HG02571 (cell line): ENCODE measurements around the gene TRIM44.

Source experiments
- ATAC-seq: cut with Tn5 transposase; IDR thresholded peaks from one replicate; pipeline ENCODE4 v1.9.1; 2021; ENCODE audit warnings: mild to moderate bottlenecking, moderate library complexity; ENCODE audit not compliant: unreplicated experiment

The TRIM44 gene

DNA sequence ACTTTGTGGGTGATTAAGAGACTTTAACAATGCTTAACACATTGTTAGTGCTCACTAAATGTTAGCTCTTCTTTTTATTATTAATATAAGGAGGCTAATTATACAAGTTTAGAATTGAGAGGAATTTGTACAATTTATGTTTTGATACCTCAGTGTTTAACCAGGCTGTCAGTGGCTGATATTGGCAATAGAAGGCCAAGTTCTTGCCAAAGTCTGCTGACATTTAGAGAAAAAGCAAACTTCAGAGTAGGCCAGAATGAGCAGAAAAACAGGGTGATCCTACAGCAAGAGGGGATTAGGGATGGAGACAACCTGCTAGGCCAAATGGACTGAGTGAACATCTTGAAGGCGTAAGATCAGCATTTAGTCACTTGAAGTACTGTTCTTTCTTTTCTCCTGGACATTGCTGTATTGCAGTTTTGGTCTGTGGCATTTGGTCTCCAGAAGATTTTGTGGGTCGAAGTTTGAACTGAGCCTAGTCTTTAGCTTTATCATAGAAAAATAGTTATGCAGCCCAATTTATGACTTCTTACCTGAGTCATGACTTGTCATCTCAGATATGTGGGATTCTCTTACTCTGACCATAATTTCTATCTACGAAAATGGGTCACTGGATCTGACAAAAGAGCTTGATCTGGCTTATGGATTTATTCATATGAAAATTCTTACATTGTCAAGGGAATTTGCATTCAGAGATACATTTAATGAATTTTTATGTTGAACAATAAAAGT lies 9.0 kb downstream of the TRIM44 start:
- ATAC-seq: no peak

DNA sequence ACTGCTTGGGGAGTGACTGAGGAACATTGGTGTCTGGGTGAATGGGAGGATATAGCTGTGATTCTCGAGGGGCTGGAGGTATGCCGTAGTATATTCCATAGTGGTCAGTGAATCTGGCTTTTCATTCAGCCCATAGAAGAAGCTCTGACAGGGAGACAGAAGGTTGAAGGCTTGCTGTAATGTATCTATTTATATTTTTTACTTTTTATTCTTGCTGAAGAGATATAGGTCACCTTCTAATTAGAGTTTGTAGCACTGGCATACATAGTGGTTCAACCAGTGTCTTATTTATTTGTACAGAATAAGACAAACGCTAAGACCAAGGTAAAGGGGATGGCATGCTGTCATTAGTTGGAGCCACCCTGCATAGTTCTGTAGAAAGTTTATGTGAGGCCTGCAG lies 10.0 kb downstream of the TRIM44 start:
- ATAC-seq: no peak

DNA sequence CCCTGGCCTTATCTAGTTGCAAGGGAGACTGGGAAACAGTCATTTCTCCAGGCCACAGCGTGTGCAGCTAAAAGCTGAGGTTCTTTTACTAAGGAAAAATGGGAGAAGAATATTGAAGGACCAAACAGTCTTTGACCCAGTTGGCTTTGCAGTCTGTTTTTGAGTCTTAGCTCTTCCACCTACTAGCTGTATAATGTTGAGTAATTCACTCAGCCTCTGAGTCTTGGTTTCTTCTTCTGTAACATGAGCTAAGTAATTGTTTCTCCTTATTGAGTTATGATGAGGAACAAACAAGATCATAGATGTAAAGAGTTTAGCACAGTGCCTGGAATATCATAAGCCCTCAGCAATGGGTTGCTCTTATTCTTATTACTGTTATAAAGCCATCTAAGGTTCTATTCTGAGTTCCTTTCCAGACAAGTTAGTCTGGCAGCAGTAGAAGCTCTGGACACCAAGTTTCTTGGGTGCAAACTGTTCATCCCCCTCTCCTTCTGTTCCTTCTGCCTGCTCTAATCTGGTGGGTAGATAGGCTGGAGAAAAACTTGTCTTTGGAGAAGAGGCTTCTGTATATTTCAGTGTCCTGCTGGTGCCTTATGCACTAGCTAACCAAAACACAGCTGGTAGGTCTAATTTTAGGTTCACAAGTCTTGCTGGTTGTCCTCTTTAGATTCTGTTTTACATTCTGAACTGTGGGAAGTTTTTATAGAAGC lies 13.5 kb downstream of the TRIM44 start:
- ATAC-seq: peak; percentile 58

DNA sequence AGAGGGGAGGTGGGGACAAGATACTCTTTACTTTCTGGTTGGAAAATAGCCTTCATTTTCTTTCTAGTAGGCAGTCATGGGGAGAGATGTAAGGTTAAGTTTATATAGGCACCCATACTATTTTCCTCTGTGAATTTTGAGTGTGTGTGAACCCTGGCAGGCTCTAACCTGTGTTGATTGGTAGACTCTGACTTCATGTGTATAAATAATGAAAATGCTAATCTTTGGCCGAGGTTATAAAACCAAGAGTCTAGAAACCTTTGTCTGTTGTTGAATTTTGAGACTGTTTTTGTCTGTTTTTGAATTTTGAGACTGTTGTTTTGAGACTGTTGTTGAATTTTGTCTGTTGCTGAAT lies 14.0 kb downstream of the TRIM44 start:
- no peak for ATAC-seq

DNA sequence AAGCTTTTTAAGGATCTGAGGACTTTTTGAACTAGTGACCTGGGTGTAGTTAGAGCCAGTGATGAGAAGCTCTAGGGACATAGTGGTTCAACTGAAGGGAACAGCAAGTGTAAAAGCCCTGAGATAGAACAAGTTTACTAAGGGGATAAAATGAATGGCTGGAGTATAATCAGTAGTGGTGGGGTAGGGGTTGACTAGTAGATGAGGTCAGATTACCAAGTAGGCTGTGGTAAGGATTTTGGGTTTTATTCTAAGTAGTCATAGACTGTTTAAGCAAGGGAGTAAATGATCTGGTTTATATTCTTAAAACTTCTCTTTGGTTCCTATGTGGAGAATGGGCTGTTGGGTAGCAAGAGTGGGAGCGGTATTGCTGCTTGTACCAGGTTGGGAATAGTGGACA lies 15.3 kb downstream of the TRIM44 start:
- ATAC-seq: no peak

DNA sequence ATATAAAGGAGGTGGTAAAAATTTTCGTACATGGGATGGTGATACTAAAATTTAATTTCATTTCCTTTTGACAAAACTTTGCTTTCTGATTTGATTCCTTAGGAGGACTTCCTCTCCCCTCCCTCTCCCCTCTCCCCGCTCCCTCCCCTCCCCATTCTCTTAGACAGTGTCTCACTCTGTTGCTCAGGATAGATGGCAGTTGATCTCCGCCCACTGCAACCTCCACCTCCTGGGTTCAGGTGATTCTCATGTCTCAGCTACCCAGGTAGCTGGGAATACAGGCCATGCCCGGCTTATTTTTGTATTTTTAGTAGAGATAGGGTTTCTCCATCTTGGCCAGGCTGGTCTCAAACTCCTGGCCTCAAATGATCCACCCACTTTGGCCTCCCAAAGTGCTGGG lies 15.9 kb downstream of the TRIM44 start:
- no peak for ATAC-seq

DNA sequence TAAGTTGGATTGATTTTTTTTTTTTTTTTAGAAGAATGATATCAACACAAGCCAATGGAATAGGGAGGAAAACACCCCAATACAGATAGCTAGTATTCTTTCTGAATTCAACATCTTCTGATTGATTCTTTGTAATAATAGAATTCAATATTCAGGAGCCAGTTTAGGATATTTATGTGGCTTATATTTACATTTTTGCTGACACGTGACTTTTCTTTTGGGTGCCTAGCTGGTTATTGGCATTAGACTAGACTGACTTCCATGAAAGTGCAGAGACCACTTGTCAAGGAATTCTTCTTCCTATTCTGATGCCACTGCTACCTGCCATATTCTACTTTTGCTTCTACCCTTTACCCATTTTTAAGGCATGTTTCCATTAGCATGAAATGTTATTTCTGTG lies 16.4 kb downstream of the TRIM44 start:
- ATAC-seq: no peak

DNA sequence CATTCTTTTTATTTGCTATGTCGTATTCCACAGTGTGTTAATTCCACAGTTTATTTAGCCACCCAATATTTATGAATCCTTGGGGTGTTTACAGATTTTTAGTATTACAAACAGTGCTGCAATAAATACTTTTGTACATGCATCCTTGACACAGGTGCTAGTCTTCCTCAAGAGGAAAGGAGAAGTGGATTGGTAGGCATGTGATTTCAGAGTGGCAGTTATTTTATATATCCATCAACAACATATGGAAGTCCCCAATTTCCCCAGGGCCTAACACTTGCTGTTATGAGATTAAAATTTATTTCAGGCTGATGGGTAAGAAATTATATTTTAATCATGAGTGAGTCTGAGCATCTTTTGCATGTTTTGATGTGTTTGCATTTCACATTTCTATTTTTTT lies 17.9 kb downstream of the TRIM44 start:
- no peak for ATAC-seq

DNA sequence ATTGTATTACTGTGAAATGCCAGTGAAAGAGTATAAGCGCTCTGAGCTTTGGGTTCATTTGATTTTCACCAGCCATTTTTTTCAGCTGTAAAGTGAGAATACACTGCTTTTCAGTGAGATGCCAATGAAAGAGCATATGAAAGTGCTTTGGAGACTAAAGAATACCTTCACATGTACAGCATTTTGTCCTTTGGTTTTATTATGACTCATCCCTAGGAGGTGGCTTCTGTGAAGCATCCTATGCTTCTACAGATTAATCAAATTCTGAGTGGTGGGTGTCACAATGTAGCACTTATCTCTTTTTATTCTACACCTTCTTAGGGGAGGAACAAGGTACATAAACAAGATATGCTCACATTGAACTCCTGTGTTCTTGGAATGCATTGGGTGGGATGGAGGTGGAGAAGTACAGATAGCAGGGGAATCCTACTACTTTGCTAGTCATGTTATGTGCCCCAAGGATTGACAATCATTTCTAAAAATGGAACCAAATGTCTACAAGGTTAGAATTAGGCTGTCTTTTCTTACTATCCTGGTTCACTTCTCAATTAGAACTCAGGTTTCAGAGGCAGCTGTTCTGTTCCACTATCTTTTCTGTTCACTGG lies 18.7 kb downstream of the TRIM44 start:
- no peak for ATAC-seq

DNA sequence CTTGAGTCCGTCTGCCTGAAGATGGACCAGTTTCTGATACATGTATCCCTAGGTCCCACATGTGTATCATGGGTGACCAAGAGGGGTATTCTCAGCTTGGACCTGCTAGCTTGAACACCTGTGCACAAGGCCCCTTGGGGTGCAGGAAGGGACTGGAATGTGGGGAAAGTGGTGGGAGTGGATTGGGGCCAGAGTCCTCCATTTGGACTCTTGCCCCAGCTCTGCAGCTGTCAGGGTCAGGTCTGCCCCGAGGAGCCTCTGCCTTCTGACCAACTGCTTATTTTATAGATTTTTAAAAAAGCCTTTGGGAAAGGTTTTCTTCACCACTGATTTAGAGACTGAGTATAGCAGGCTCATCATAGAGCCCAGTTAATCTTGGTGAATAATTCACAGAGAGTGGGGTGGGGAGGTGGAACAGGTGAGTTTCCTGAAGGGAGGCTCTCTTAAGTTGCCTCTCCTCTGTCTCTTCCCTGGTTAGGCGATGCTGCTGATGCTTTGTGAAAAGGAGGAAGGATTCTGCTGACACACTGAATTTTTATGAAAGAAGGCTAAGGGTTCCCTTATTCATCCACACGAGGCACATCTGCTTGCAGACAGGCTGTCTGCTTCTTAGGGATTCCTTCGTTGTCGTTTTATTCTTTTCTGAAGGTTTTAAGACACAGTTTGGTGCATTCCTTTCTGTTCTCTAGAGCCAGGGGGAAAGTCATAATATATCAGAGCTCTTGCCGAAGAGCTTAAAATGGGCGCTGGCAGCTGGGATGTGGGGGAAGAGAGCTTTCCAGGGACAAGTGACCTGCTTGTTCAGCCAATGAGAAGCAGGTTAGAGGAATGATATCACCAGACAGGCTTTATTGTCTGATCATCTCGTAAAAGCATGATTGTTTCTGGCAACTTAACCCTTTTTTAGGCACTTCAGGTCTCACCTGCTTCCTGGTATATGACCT lies 19.9 kb downstream of the TRIM44 start:
- ATAC-seq: no peak

DNA sequence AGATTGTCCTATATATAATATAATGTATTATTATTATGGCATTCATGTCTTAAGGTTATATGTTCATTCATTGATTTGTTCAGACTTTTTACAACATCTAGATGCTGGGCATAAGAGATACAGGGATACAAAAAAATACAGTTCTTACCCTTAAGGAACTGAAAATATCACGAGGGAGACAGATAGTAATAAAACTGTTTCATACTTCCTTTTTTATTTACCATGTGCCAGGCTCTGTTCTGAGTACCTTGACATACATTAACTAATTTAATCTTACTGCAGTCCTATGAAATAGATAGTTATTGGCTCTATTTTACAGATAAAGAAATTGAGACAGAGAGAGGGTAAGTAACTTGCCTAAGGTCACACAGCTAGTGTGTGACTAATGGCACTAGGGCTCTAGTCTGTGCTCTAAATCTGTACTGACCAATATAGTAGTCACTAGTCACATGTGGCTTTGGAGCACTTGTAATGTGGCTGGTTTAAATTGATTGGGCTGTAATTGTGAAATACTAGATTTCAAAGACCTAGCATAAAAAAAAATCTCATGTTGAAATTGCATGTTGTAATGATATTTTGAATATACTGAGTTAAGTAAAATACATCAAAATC lies 21.3 kb downstream of the TRIM44 start:
- ATAC-seq: peak; percentile 70

DNA sequence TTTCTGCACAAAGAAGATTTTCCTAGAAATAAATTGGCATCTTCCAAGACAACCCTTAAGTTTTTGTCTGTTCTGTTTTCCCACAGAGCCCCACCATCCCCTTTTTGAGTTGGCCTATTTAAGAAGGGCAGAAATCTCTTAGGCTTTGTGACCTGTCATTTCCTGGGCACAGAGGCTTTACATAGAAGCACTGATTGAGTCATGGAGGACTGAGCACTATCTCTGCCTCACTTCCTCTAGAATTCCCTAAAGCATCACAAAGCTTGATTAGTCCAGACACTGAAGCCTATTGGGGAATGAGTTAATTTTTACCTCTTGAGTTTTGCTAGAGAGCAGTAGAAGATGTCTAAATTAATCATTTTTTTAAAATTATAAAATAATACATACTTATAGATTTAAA lies 25.4 kb downstream of the TRIM44 start:
- no peak for ATAC-seq

DNA sequence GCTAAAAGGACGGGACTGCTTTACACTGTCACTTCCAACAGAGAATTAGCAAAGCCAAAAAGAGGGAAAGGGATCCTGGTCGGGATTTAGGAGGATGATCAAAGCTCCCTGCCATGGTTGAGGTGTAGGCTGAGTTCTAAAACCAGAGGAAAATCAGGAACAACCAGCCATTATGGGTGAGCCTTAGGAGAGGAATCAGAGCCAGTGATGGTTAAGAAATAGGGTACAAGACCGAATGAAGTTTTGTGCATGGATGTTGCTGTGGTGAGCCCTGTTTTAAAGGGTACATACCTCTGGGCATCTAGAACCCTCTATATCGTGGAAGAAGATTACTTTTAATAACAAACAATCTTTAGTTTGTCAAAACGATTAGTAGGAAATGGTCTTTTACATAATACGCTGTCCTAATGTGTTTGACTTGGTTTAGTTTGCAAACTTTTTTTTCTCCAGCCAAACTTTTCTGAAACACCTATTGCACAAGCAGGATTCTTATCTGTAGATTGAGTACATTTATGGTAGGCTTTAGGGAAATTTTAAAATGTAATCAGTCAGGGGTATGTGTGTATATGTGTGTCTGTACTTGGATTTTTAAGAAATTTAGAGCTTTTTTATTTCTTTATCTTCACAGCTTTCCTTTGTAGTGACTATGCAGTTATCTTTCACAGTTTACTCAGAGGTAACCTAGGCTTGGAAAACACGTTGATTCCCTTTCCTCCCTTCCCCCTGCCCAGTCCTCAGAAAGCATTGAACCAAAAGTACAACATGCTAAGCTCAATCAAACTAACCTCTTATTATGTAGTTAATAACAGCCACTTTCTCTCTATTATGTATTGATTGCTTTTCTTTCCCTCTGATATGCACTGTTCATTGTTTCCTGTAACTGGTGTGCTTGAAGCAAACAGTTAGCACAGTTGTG lies 26.8 kb downstream of the TRIM44 start:
- ATAC-seq: no peak

DNA sequence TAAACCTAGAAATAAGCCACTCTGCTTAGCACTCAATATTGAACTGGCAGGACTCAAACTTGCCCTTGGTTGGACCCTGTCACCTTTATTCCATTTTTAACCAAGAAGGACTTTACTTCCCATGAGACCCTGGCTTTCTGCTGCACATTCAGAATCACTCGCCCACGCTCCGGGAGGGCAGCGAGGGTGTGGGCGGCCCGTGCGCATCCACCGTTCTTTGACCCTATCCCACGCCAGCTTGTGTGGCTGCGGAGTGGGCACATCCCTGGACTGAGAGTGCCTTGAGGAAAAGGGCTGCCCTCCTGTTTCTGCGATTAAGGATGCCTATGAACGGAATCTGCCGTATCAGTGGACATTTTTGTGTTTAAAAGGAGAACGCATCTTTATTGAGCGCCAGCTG lies 39.6 kb downstream of the TRIM44 start:
- ATAC-seq: no peak

DNA sequence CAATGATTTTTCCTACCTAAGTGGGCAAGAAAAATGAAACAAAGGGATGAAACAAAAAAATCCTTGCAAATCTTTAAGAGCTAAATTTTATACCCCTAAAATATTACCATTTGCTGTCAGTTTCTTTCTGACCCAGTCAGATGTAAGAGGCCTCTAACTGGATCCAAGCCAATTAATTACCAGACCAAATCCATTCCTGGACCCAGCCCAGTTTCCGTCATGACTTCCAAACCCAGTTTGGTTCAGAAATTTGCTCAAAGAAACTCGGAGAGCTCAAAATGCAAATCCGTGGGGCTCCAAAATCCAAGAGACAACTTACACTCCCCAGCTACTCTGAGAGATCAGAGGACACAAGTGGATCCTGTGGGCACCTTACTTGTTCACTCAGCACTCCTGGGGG lies 46.8 kb downstream of the TRIM44 start:
- ATAC-seq: no peak

DNA sequence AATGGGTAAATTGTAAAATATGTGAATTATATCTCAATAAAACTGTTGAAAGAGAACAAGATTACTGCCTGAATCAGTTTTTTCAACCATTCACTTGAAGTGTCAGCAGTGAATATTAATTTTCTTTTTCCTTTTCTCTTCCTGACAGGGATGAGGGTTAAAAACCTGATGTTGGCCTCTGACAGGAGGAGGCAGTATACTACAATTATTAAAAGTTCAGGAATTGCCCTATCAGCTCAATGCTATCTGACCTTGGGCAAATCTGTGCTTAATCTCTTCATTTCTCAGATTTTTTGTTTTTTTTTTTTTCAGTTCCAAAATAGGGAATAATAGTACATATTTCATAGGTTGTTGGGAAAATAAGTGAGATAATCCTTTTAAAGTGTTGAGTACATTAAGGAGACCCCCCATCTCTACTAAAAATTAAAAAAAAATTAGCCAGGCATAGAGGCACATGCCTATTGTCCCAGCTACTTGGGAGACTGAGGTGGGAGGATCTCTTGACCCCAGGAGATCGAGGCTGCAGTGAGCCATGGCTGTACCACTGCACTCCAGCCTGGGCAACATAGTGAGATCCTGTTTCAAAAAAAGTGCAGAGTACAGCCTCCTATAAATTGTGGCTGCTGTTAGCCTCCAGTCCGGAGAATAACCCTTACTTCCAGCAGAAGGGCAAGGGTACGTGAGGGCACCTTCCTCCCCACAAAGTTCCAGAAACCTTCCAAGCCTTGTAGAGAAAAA lies 48.8 kb downstream of the TRIM44 start:
- no peak for ATAC-seq

DNA sequence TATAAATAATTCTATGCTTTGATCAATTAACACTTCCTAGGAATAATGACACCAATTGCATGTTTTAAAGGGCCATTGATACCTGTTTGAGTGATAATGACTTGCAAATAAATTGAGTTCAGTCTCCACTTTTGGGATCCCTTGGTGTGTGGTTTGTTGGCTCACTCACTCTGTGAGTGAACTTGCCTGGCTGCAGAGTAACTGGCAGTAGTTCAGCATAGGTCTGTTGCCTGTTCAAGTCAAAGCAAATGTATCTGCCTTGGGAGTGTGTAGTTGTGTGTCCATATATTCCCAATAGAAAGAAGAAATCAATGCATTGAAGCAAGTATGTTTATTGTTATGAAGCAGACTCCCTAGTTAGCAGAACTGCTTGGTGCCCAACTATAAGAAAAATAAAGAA lies 49.3 kb downstream of the TRIM44 start:
- no peak for ATAC-seq

DNA sequence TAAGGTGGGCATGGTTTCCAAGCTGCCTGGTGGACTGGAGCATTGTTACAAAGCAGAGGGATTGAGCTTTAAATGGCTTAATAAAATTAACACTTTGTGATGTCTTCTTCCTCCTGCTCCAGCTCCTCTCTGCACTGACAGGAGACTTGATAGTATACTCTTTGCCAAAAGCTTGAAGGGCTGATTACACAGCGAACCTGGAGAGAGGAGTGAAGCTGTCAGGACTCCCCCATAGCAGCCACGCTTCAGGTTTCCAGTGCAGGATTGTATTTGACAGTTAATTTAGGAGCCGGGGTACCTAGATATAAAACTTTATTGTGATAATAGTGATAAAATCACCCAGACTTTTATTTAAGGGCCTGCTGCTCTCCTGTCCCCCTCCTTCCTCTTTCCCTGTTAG lies 50.0 kb downstream of the TRIM44 start:
- no peak for ATAC-seq
